Endothelial cell of umbilical vein (primary cell): ENCODE data around the gene NDUFA11.

Experiments
- EZH2 ChIP-seq: IDR thresholded peaks from 2 replicates; pipeline ENCODE4 v1.6.1; 2012; ENCODE audit warnings: borderline replicate concordance, low read depth, mild to moderate bottlenecking, moderate library complexity, low read length, inconsistent platforms; ENCODE audit not compliant: severe bottlenecking
- GATA2 ChIP-seq: IDR thresholded peaks from 2 replicates; pipeline ENCODE4 v1.7.0; 2011; ENCODE audit warnings: low read depth, mild to moderate bottlenecking, moderate library complexity, mixed read lengths, low read length; ENCODE audit not compliant: insufficient read length, insufficient read depth

DNA sequence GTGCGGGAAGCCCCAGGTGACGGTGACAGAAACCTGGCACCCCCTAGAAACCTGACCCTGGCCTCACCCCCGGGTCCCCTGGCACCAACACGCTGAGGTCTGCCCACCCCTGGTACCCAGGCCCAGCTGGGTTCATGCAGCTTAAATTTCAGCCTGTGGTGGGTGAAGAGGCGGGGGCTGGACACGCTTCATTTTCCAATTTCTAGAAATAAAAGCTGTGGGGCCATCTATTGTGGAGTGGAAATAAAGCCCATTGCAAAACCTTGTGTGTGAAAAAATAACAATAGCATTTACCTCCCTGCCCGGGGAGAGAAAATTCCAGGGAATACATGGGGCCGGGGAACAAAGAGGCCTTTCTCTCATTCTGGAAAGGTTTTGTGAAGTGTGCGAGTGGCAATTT lies 25.7 kb downstream of the NDUFA11 start:
- no peak for TF ChIP-seq GATA2
- no peak for TF ChIP-seq EZH2
